Right lobe of liver (tissue), 6 donors: ENCODE measurements around the gene EML2. TPM values are rescaled to one million over a fixed set of nuclear protein-coding genes. Genes with fewer than 3 reads are reported as not detected.
A peak's percentile ranks its signal among the peaks of the same experiment; 100 is the strongest.

Source experiments
- ATAC-seq, 4 donors: fragments of 200-7000 bp; cut with Tn5 transposase; one replicate each; pipeline ENCODE4 v1.9.1; 2020; ENCODE audit warnings: mild to moderate bottlenecking in 4 of 4, moderate library complexity in 4 of 4
- DNase-seq, 3 donors: peaks; one replicate each; pipeline ENCODE4 v3.0.0-alpha.2; 2020
- H3K27ac ChIP-seq, 3 donors: fragments of 200-600 bp; one replicate each; pipeline ENCODE4 v1.8.0; 2022
- H3K27me3 ChIP-seq, 2 donors: fragments of 200-600 bp; one replicate each; pipeline ENCODE4 v1.8.0; 2022
- H3K36me3 ChIP-seq, 4 donors: fragments of 200-600 bp; sonication (generic) in 1 of 4; one replicate each; pipeline versions ENCODE4 v1.5.1 to v1.8.0; 2017 to 2022; ENCODE audit warnings: control low read depth in 1 of 4
- H3K4me1 ChIP-seq, 4 donors: fragments of 200-600 bp; sonication (generic) in 1 of 4; one replicate each; pipeline versions ENCODE4 v1.5.1 to v1.8.0; 2017 to 2022; ENCODE audit warnings: control low read depth in 1 of 4
- H3K4me3 ChIP-seq, 3 donors: fragments of 200-600 bp; one replicate each; pipeline ENCODE4 v1.8.0; 2022
- H3K9me3 ChIP-seq, 4 donors: fragments of 200-600 bp; sonication (generic) in 1 of 4; one replicate each; pipeline versions ENCODE4 v1.5.1 to v1.8.0; 2017 to 2022; ENCODE audit warnings: control low read depth in 1 of 4
- CTCF ChIP-seq, 4 donors: fragments of 200-600 bp in 3 of 4; fragments of 450-650 bp in 1 of 4; IDR thresholded peaks; one replicate each; pipeline versions ENCODE4 v1.5.1 to v1.8.0; 2016 to 2022; ENCODE audit warnings: antibody characterized with exemption in 4 of 4, mild to moderate bottlenecking in 2 of 4
- POLR2A ChIP-seq: fragments of 450-650 bp; IDR thresholded peaks from one replicate; pipeline ENCODE4 v1.6.1; 2017; ENCODE audit warnings: antibody characterized with exemption, mild to moderate bottlenecking
- WGBS: methylation state at CpG from one replicate; pipeline ENCODE4 v1.1.6; 2018; ENCODE audit warnings: low coverage, low lambda C conversion rate; ENCODE audit not compliant: insufficient coverage; ENCODE audit errors: missing lambda C conversion rate; 5-methylcytosine and 5-hydroxymethylcytosine counted together
- intact Hi-C, 2 donors: fragments of 100-400 bp; cut with DNase I; formaldehyde crosslinking; loops; one replicate each; pipeline versions ENCODE4 v1.11.2 to v1.14.1; 2022
- total RNA-seq, 6 experiments: library from RNA; depleted of rRNA in 2 of 6; stranded (reverse); fragments of >200 nt in 2 of 6; fragmentation: NEBNext Ultra II Directional in 3 of 6; extraction: Animal tissue kit (Norgen Biotek cat#: 25700) in 3 of 6; gene quantifications; one replicate each; pipeline versions ENCODE4 v1.1.0 to v1.2.4, GENCODE V29; 2016 to 2023
- donor health status: DM: no; HTN: yes; CAD: no.
- donor health status: DM: no; HTN: no; CAD: no.
- donor health status: DM: no; HTN: no; CAD: no.
- donor health status: DM: no; HTN: yes; CAD: no.
- donor health status: DM: no; HTN: yes; CAD: no.

Gene EML2
- total RNA-seq, 6 experiments from 2014 or later = 12.6 to 19.7 (median 13.8) TPM

- H3K27me3 ChIP-seq = no peaks in the 10 kb centered on the region
- ATAC-seq (no peak), DNase-seq (no peak)
- no peaks in the 10 kb centered on the region for H3K4me1 ChIP-seq
- no peaks in the 10 kb centered on the region for H3K36me3 ChIP-seq
- intact Hi-C loops = no loop called here
- H3K9me3 ChIP-seq = no peaks in the 10 kb centered on the region
- H3K4me3 ChIP-seq = no peak overlapping the region
- 52% methylated on average over 6 of the region's 6 CpGs for WGBS
- TF ChIP-seq CTCF (IDR thresholded peaks at IDR 0.05) (no peak), POLR2A (no peak)
- H3K27ac ChIP-seq = no peak overlapping the region
These were observed 43.4 kb downstream of the EML2 start for GRCh38 chr19:45595814-45596213.

GRCh38 chr19:45593520-45593919 is 45.7 kb downstream of the EML2 start:
- Histone ChIP-seq H3K27me3 (no peaks in the 10 kb centered on the region), H3K27ac (no peak overlapping the region), H3K4me1 (no peaks in the 10 kb centered on the region), H3K4me3 (no peak overlapping the region), H3K9me3 (no peaks in the 10 kb centered on the region), H3K36me3 (no peaks in the 10 kb centered on the region)
- DNase-seq (no peak), ATAC-seq (no peak)
- intact Hi-C loops = no loop called here
- no peak for TF ChIP-seq POLR2A
- no peak for TF ChIP-seq CTCF (IDR thresholded peaks at IDR 0.05)
- 17% methylated on average over 1 of the region's 1 CpG for WGBS

GRCh38 chr19:45592366-45592765 is 46.8 kb downstream of the EML2 start:
- no peaks in the 10 kb centered on the region for H3K27me3 ChIP-seq
- H3K4me1 ChIP-seq = no peaks in the 10 kb centered on the region
- ATAC-seq = peak; percentile 27 to 53 (median 35)
- intact Hi-C loops = no loop called here
- H3K4me3 ChIP-seq = no peak overlapping the region
- TF ChIP-seq CTCF (IDR thresholded peaks at IDR 0.05) = no peak
- TF ChIP-seq POLR2A = no peak
- 23% methylated on average over 3 of the region's 4 CpGs for WGBS
- no peak overlapping the region for H3K27ac ChIP-seq
- DNase-seq = no peak
- H3K36me3 ChIP-seq = no peaks in the 10 kb centered on the region
- no peaks in the 10 kb centered on the region for H3K9me3 ChIP-seq

GRCh38 chr19:45591638-45592005 is 47.6 kb downstream of the EML2 start:
- TF ChIP-seq CTCF (IDR thresholded peaks at IDR 0.05) = no peak
- TF ChIP-seq POLR2A = no peak
- intact Hi-C loops = no loop called here
- Histone ChIP-seq H3K4me1 (no peaks in the 10 kb centered on the region), H3K4me3 (no peak overlapping the region), H3K27me3 (no peaks in the 10 kb centered on the region), H3K36me3 (no peaks in the 10 kb centered on the region), H3K9me3 (no peaks in the 10 kb centered on the region), H3K27ac (no peak overlapping the region)
- ATAC-seq (no peak), DNase-seq (no peak)
- 37% methylated on average over 3 of the region's 21 CpGs for WGBS
